ENCODE results near the gene CD5L.

The CD5L gene

GRCh38 chr1:157870490-157870889, 28.9 kb upstream of the CD5L start:
- Histone ChIP-seq H2BK12ac (ENCODE audit: low read length) (no peak overlapping the region), H3K27me3 (ENCODE audit: control insufficient read depth in 3 of 3, insufficient read depth in 3 of 3, low read depth in 1 of 3, low read length in 3 of 3) (no peaks in the 10 kb centered on the region), H2AK5ac (ENCODE audit: low read depth, low read length) (no peak overlapping the region), H3K79me1 (ENCODE audit: low read depth, low read length) (no peaks in the 10 kb centered on the region), H3K36me3 (replicated peaks in 1 of 2; ENCODE audit: control insufficient read depth in 2 of 2, insufficient read depth in 2 of 2, low read length in 2 of 2) (no peaks in the 10 kb centered on the region), H3K4me1 (ENCODE audit: control insufficient read depth in 2 of 2, insufficient read depth in 1 of 2, low read depth in 1 of 2, low read length in 2 of 2) (no peaks in the 10 kb centered on the region), H2BK15ac (ENCODE audit: low read length) (no peak overlapping the region), H2BK120ac (ENCODE audit: low read depth, low read length) (no peak overlapping the region), H2BK5ac (ENCODE audit: low read length) (no peak overlapping the region), H3K27ac (replicated peaks; ENCODE audit: low read length) (no peak overlapping the region), H4K91ac (ENCODE audit: low read depth, low read length, poor library complexity) (no peak overlapping the region), H3K4me2 (ENCODE audit: insufficient read depth, low read length, poor library complexity, severe bottlenecking) (no peak overlapping the region), H3K9ac (ENCODE audit: low read depth, low read length, poor library complexity) (no peak overlapping the region), H2AFZ (ENCODE audit: low read length) (no peak overlapping the region), H3K4me3 (ENCODE audit: low read length in 2 of 2) (no peak overlapping the region), H3K23ac (ENCODE audit: low read depth, low read length, poor library complexity) (no peak overlapping the region), H4K8ac (ENCODE audit: low read depth, low read length) (no peak overlapping the region), H3K18ac (ENCODE audit: low read length) (no peak overlapping the region), H3K14ac (ENCODE audit: low read length) (no peak overlapping the region), H3K9me3 (replicated peaks in 1 of 2; ENCODE audit: control insufficient read depth in 2 of 2, insufficient read depth in 1 of 2, low read depth in 1 of 2, low read length in 2 of 2) (no peaks in the 10 kb centered on the region), H3K4ac (ENCODE audit: low read length) (no peak overlapping the region)
- no peak for DNase-seq (ENCODE audit: low spot score)

GRCh38 chr1:157868654-157869053, 27.0 kb upstream of the CD5L start:
- no peak overlapping the region for H2BK15ac ChIP-seq (ENCODE audit: low read length)
- H4K91ac ChIP-seq (ENCODE audit: low read depth, low read length, poor library complexity): no peak overlapping the region
- no peak overlapping the region for H3K27ac ChIP-seq (replicated peaks; ENCODE audit: low read length)
- H2AK5ac ChIP-seq (ENCODE audit: low read depth, low read length): no peak overlapping the region
- H3K79me1 ChIP-seq (ENCODE audit: low read depth, low read length): no peaks in the 10 kb centered on the region
- H2BK5ac ChIP-seq (ENCODE audit: low read length): no peak overlapping the region
- no peak overlapping the region for H2AFZ ChIP-seq (ENCODE audit: low read length)
- WGBS, 2 donors (ENCODE audit: extremely low coverage in 2 of 2, insufficient read length in 2 of 2, insufficient replicate concordance in 1 of 2): no CpG with 5 or more reads among the region's 1 CpG
- no peaks in the 10 kb centered on the region for H3K9me3 ChIP-seq (replicated peaks in 1 of 2; ENCODE audit: control insufficient read depth in 2 of 2, insufficient read depth in 1 of 2, low read depth in 1 of 2, low read length in 2 of 2)
- H3K14ac ChIP-seq (ENCODE audit: low read length): no peak overlapping the region
- H3K18ac ChIP-seq (ENCODE audit: low read length): no peak overlapping the region
- H3K4me2 ChIP-seq (ENCODE audit: insufficient read depth, low read length, poor library complexity, severe bottlenecking): no peak overlapping the region
- no peak overlapping the region for H3K9ac ChIP-seq (ENCODE audit: low read depth, low read length, poor library complexity)
- no peaks in the 10 kb centered on the region for H3K27me3 ChIP-seq (ENCODE audit: control insufficient read depth in 3 of 3, insufficient read depth in 3 of 3, low read depth in 1 of 3, low read length in 3 of 3)
- H2BK120ac ChIP-seq (ENCODE audit: low read depth, low read length): no peak overlapping the region
- no peak overlapping the region for H2BK12ac ChIP-seq (ENCODE audit: low read length)
- H4K8ac ChIP-seq (ENCODE audit: low read depth, low read length): no peak overlapping the region
- no peaks in the 10 kb centered on the region for H3K36me3 ChIP-seq (replicated peaks in 1 of 2; ENCODE audit: control insufficient read depth in 2 of 2, insufficient read depth in 2 of 2, low read length in 2 of 2)
- no peak overlapping the region for H3K23ac ChIP-seq (ENCODE audit: low read depth, low read length, poor library complexity)
- H3K4ac ChIP-seq (ENCODE audit: low read length): no peak overlapping the region
- H3K4me3 ChIP-seq (ENCODE audit: low read length in 2 of 2): no peak overlapping the region
- DNase-seq (ENCODE audit: low spot score): no peak
- H3K4me1 ChIP-seq (ENCODE audit: control insufficient read depth in 2 of 2, insufficient read depth in 1 of 2, low read depth in 1 of 2, low read length in 2 of 2): no peaks in the 10 kb centered on the region

GRCh38 chr1:157862114-157863070, 20.8 kb upstream of the CD5L start:
- Histone ChIP-seq H3K14ac (ENCODE audit: low read length) (no peak overlapping the region), H3K4me1 (ENCODE audit: control insufficient read depth in 2 of 2, insufficient read depth in 1 of 2, low read depth in 1 of 2, low read length in 2 of 2) (no peaks in the 10 kb centered on the region), H2BK12ac (ENCODE audit: low read length) (no peak overlapping the region), H2BK15ac (ENCODE audit: low read length) (no peak overlapping the region), H2AK5ac (ENCODE audit: low read depth, low read length) (no peak overlapping the region), H3K27ac (replicated peaks; ENCODE audit: low read length) (no peak overlapping the region), H4K8ac (ENCODE audit: low read depth, low read length) (no peak overlapping the region), H3K4ac (ENCODE audit: low read length) (no peak overlapping the region), H2BK120ac (ENCODE audit: low read depth, low read length) (no peak overlapping the region), H3K27me3 (ENCODE audit: control insufficient read depth in 3 of 3, insufficient read depth in 3 of 3, low read depth in 1 of 3, low read length in 3 of 3) (no peaks in the 10 kb centered on the region), H3K9me3 (replicated peaks in 1 of 2; ENCODE audit: control insufficient read depth in 2 of 2, insufficient read depth in 1 of 2, low read depth in 1 of 2, low read length in 2 of 2) (no peaks in the 10 kb centered on the region), H3K4me3 (ENCODE audit: low read length in 2 of 2) (no peak overlapping the region), H3K18ac (ENCODE audit: low read length) (no peak overlapping the region), H3K4me2 (ENCODE audit: insufficient read depth, low read length, poor library complexity, severe bottlenecking) (no peak overlapping the region), H4K91ac (ENCODE audit: low read depth, low read length, poor library complexity) (no peak overlapping the region), H2AFZ (ENCODE audit: low read length) (no peak overlapping the region), H3K79me1 (ENCODE audit: low read depth, low read length) (no peaks in the 10 kb centered on the region), H3K9ac (ENCODE audit: low read depth, low read length, poor library complexity) (no peak overlapping the region), H2BK5ac (ENCODE audit: low read length) (no peak overlapping the region), H3K36me3 (replicated peaks in 1 of 2; ENCODE audit: control insufficient read depth in 2 of 2, insufficient read depth in 2 of 2, low read length in 2 of 2) (no peaks in the 10 kb centered on the region), H3K23ac (ENCODE audit: low read depth, low read length, poor library complexity) (no peak overlapping the region)
- DNase-seq (ENCODE audit: low spot score): no peak
- no CpG with 5 or more reads among the region's 6 CpGs for WGBS, 2 donors (ENCODE audit: extremely low coverage in 2 of 2, insufficient read length in 2 of 2, insufficient replicate concordance in 1 of 2)

- Histone ChIP-seq H3K27ac (replicated peaks; ENCODE audit: low read length) (no peak overlapping the region), H3K9ac (ENCODE audit: low read depth, low read length, poor library complexity) (no peak overlapping the region), H2BK15ac (ENCODE audit: low read length) (no peak overlapping the region), H3K36me3 (replicated peaks in 1 of 2; ENCODE audit: control insufficient read depth in 2 of 2, insufficient read depth in 2 of 2, low read length in 2 of 2) (no peaks in the 10 kb centered on the region), H3K9me3 (replicated peaks in 1 of 2; ENCODE audit: control insufficient read depth in 2 of 2, insufficient read depth in 1 of 2, low read depth in 1 of 2, low read length in 2 of 2) (no peaks in the 10 kb centered on the region), H3K23ac (ENCODE audit: low read depth, low read length, poor library complexity) (no peak overlapping the region), H3K79me1 (ENCODE audit: low read depth, low read length) (no peaks in the 10 kb centered on the region), H3K27me3 (ENCODE audit: control insufficient read depth in 3 of 3, insufficient read depth in 3 of 3, low read depth in 1 of 3, low read length in 3 of 3) (no peaks in the 10 kb centered on the region), H3K4me2 (ENCODE audit: insufficient read depth, low read length, poor library complexity, severe bottlenecking) (no peak overlapping the region), H4K91ac (ENCODE audit: low read depth, low read length, poor library complexity) (no peak overlapping the region), H3K14ac (ENCODE audit: low read length) (no peak overlapping the region), H2BK12ac (ENCODE audit: low read length) (no peak overlapping the region), H3K4me3 (ENCODE audit: low read length in 2 of 2) (no peak overlapping the region), H3K4me1 (ENCODE audit: control insufficient read depth in 2 of 2, insufficient read depth in 1 of 2, low read depth in 1 of 2, low read length in 2 of 2) (no peaks in the 10 kb centered on the region), H2AFZ (ENCODE audit: low read length) (no peak overlapping the region), H2AK5ac (ENCODE audit: low read depth, low read length) (no peak overlapping the region), H4K8ac (ENCODE audit: low read depth, low read length) (no peak overlapping the region), H3K18ac (ENCODE audit: low read length) (no peak overlapping the region), H3K4ac (ENCODE audit: low read length) (no peak overlapping the region), H2BK5ac (ENCODE audit: low read length) (no peak overlapping the region), H2BK120ac (ENCODE audit: low read depth, low read length) (no peak overlapping the region)
- DNase-seq (ENCODE audit: low spot score): no peak
- 100% methylated on average over 1 of the region's 2 CpGs; no CpG with 5 or more reads in 1 of the 2 donors for WGBS, 2 donors (ENCODE audit: extremely low coverage in 2 of 2, insufficient read length in 2 of 2, insufficient replicate concordance in 1 of 2)
Observed at GRCh38 chr1:157856538-157856937, 14.9 kb upstream of the CD5L start.
